HG03565 (cell line): ENCODE measurements around the gene GIT1.

Experiments used
- ATAC-seq: cut with Tn5 transposase; IDR thresholded peaks from one replicate; pipeline ENCODE4 v1.9.1; 2021; ENCODE audit warnings: mild to moderate bottlenecking, moderate library complexity; ENCODE audit not compliant: unreplicated experiment

The GIT1 gene

DNA sequence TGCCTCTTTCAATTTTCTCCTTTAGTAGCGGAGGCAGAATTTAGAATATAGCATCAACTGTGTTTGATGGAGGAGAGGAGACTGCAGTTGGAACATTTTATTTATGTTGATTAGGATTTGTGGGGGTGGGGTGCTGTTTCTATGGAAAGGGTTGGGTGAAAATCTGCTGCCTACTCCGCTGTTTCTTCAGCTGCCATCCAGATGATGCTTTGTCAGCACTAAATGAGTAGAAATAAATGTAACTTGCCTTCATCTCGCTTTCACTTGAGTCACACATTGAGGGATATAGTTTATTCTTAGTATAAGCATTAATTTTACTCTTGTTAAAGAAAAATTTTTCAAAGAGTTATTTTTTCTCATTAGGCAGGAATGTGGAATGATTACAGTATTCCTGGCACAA, 64.8 kb downstream of the GIT1 start:
- ATAC-seq, result no peak
